Testis (tissue), 3 donors: ENCODE results near the gene EVI5. TPM values are rescaled to one million over a fixed set of nuclear protein-coding genes. Genes with fewer than 3 reads are reported as not detected.

Experiments
- DNase-seq: peaks from one replicate; pipeline ENCODE4 v3.0.0-alpha.2; 2019
- H3K27ac ChIP-seq, 2 donors: fragments of 200-600 bp; sonication (generic); one replicate each; pipeline ENCODE4 v1.5.1; 2019
- H3K27me3 ChIP-seq: fragments of 200-600 bp; sonication (generic); one replicate; pipeline ENCODE4 v1.5.1; 2019
- H3K36me3 ChIP-seq: fragments of 200-600 bp; sonication (generic); one replicate; pipeline ENCODE4 v1.5.1; 2017; ENCODE audit warnings: low read depth; ENCODE audit errors: missing control alignments
- H3K4me1 ChIP-seq: fragments of 200-600 bp; sonication (generic); one replicate; pipeline ENCODE4 v1.5.1; 2019
- H3K4me3 ChIP-seq, 2 donors: fragments of 200-600 bp; sonication (generic); one replicate each; pipeline ENCODE4 v1.5.1; 2017 to 2019
- H3K9me3 ChIP-seq: fragments of 200-600 bp; sonication (generic); one replicate; pipeline ENCODE4 v1.5.1; 2017
- CTCF ChIP-seq, 3 experiments: fragments of 450-650 bp in 2 of 3; fragments of 200-600 bp in 1 of 3; sonication (generic) in 1 of 3; IDR thresholded peaks; one replicate each; pipeline ENCODE4 v1.5.1; 2016 to 2019; ENCODE audit warnings: antibody characterized with exemption in 3 of 3, mild to moderate bottlenecking in 2 of 3, moderate library complexity in 1 of 3
- POLR2A ChIP-seq: fragments of 450-650 bp; IDR thresholded peaks from one replicate; pipeline ENCODE4 v1.6.1; 2017; ENCODE audit warnings: antibody characterized with exemption, mild to moderate bottlenecking, moderate library complexity
- WGBS, 2 donors: methylation state at CpG; one replicate each; pipeline ENCODE4 v1.1.5; 2018; 5-methylcytosine and 5-hydroxymethylcytosine counted together
- intact Hi-C: fragments of 100-400 bp; cut with DNase I; formaldehyde crosslinking; loops from one replicate; pipeline ENCODE4 v1.15.1; 2023; ENCODE audit warnings: low total_unique reads
- polyA plus RNA-seq: library from polyadenylated mRNA; stranded (reverse); fragments of 350-450 nt; fragmentation: Illumina TruSeq; extraction: RNeasy Lipid Tissue Mini Kit (QIAGEN cat#74804); gene quantifications from one replicate; pipeline ENCODE4 v1.2.3, GENCODE V29; 2014; ENCODE audit warnings: low read depth, low replicate concordance; ENCODE audit not compliant: insufficient read depth
- total RNA-seq, 2 donors: library from RNA; depleted of rRNA; stranded (reverse); fragments of >200 nt; gene quantifications; one replicate each; pipeline ENCODE4 v1.2.3, GENCODE V29; 2016

EVI5 gene
- total and polyA plus RNA-seq, 3 donors from 2014 or later, result 27.0 to 73.9 (median 58.7) TPM

- Histone ChIP-seq H3K27ac (no peak overlapping the region), H3K4me1 (peaks cover 38% of the 10 kb centered on the region), H3K9me3 (no peaks in the 10 kb centered on the region), H3K4me3 (peak overlapping the region; percentile 43 to 54), H3K36me3 (no peaks in the 10 kb centered on the region), H3K27me3 (no peaks in the 10 kb centered on the region)
- no peak for TF ChIP-seq CTCF (IDR thresholded peaks at IDR 0.05)
- intact Hi-C loops, result no loop called here
- WGBS, 2 donors, result 3 to 5% methylated on average over 19 to 60 of the region's 65 CpGs
- peak; percentile 20 for DNase-seq
Observed at GRCh38 chr1:92484472-92485380, 300.2 kb downstream of the EVI5 start.

GRCh38 chr1:92483610-92484471, 301.1 kb downstream of the EVI5 start:
- intact Hi-C loops, result no loop called here
- TF ChIP-seq POLR2A, result no peak
- TF ChIP-seq CTCF (IDR thresholded peaks at IDR 0.05), result no peak
- Histone ChIP-seq H3K27ac (no peak overlapping the region), H3K27me3 (no peaks in the 10 kb centered on the region), H3K36me3 (no peaks in the 10 kb centered on the region), H3K9me3 (no peaks in the 10 kb centered on the region), H3K4me1 (peaks cover 38% of the 10 kb centered on the region), H3K4me3 (no peak overlapping the region)
- WGBS, 2 donors, result 4% methylated on average over 30 to 43 of the region's 56 CpGs
- DNase-seq, result no peak

- intact Hi-C loops, result no loop called here
- H3K9me3 ChIP-seq, result no peaks in the 10 kb centered on the region
- no peak overlapping the region for H3K4me3 ChIP-seq
- WGBS, 2 donors, result 3 to 5% methylated on average over 21 to 57 of the region's 62 CpGs
- DNase-seq, result no peak
- no peak for TF ChIP-seq CTCF (IDR thresholded peaks at IDR 0.05)
- no peak for TF ChIP-seq POLR2A
- H3K27ac ChIP-seq, result no peak overlapping the region
- H3K36me3 ChIP-seq, result no peaks in the 10 kb centered on the region
- peaks cover 38% of the 10 kb centered on the region for H3K4me1 ChIP-seq
- no peaks in the 10 kb centered on the region for H3K27me3 ChIP-seq
Observed at GRCh38 chr1:92482665-92483609, 302.0 kb downstream of the EVI5 start.

- TF ChIP-seq CTCF (IDR thresholded peaks at IDR 0.05) (no peak), POLR2A (no peak)
- H3K4me1 ChIP-seq, result peaks cover 38% of the 10 kb centered on the region
- no peak overlapping the region for H3K4me3 ChIP-seq
- H3K27me3 ChIP-seq, result no peaks in the 10 kb centered on the region
- no peaks in the 10 kb centered on the region for H3K36me3 ChIP-seq
- no peaks in the 10 kb centered on the region for H3K9me3 ChIP-seq
- H3K27ac ChIP-seq, result no peak overlapping the region
- intact Hi-C loops, result no loop called here
- 5 to 7% methylated on average over 35 to 39 of the region's 39 CpGs for WGBS, 2 donors
- no peak for DNase-seq
Observed at GRCh38 chr1:92481971-92482664, 302.8 kb downstream of the EVI5 start.
